Stimulated activated CD4-positive, alpha-beta T cell treated with anti-CD3 and anti-CD28 coated beads, TNF-alpha, amount 100 ng/mL, for 4 hours (primary cell): ENCODE measurements around the gene C4BPA.

Experiments used
- DNase-seq, 3 experiments: peaks; one replicate each; pipeline ENCODE4 v3.0.0-alpha.2; 2020; ENCODE audit warnings: low read depth in 3 of 3

C4BPA gene

GRCh38 chr1:207115269-207115668, 11.2 kb downstream of the C4BPA start:
- DNase-seq, result no peak

GRCh38 chr1:207124389-207124788, 20.4 kb downstream of the C4BPA start:
- DNase-seq, result no peak

- no peak for DNase-seq
Observed at GRCh38 chr1:207128336-207128921, 24.4 kb downstream of the C4BPA start.

- DNase-seq, result no peak
Observed at GRCh38 chr1:207129053-207129452, 25.0 kb downstream of the C4BPA start.

- no peak for DNase-seq
Observed at GRCh38 chr1:207130252-207131036, 26.4 kb downstream of the C4BPA start.

GRCh38 chr1:207131163-207131562, 27.1 kb downstream of the C4BPA start:
- no peak for DNase-seq

GRCh38 chr1:207134581-207134980, 30.5 kb downstream of the C4BPA start:
- DNase-seq, result no peak

- DNase-seq, result no peak
Observed at GRCh38 chr1:207139616-207140015, 35.6 kb downstream of the C4BPA start.

- no peak for DNase-seq
Observed at GRCh38 chr1:207140536-207140935, 36.5 kb downstream of the C4BPA start.

- no peak for DNase-seq
Observed at GRCh38 chr1:207145401-207146058, 41.5 kb downstream of the C4BPA start.

GRCh38 chr1:207151920-207152319, 47.9 kb downstream of the C4BPA start:
- DNase-seq, result no peak

- DNase-seq, result no peak
Observed at GRCh38 chr1:207152792-207153468, 48.9 kb downstream of the C4BPA start.

- DNase-seq, result no peak
Observed at GRCh38 chr1:207155028-207155427, 51.0 kb downstream of the C4BPA start.

- DNase-seq, result no peak
Observed at GRCh38 chr1:207156095-207156494, 52.1 kb downstream of the C4BPA start.

- no peak for DNase-seq
Observed at GRCh38 chr1:207156826-207157225, 52.8 kb downstream of the C4BPA start.

GRCh38 chr1:207164086-207164485, 60.1 kb downstream of the C4BPA start:
- DNase-seq, result no peak

- DNase-seq, result no peak
Observed at GRCh38 chr1:207172321-207172720, 68.3 kb downstream of the C4BPA start.

GRCh38 chr1:207172885-207173284, 68.9 kb downstream of the C4BPA start:
- no peak for DNase-seq

GRCh38 chr1:207173396-207173795, 69.4 kb downstream of the C4BPA start:
- DNase-seq, result no peak

- no peak for DNase-seq
Observed at GRCh38 chr1:207174913-207175312, 70.9 kb downstream of the C4BPA start.

GRCh38 chr1:207179036-207179435, 75.0 kb downstream of the C4BPA start:
- DNase-seq, result no peak

- DNase-seq, result no peak
Observed at GRCh38 chr1:207181847-207182246, 77.8 kb downstream of the C4BPA start.
